K562 (cell line): ENCODE results near the gene CFAP92. TPM values are rescaled to one million over a fixed set of nuclear protein-coding genes. Genes with fewer than 3 reads are reported as not detected.
A peak's percentile ranks its signal among the peaks of the same experiment; 100 is the strongest.

ENCODE experiments used
- CXXC5 ChIP-seq: fragments of 250-450 bp; sonication (Bioruptor Pico); IDR thresholded peaks from 2 replicates; pipeline ENCODE4 v1.8.0; 2022; ENCODE audit warnings: inconsistent platforms, mild to moderate bottlenecking, moderate library complexity
- JUND ChIP-seq, 2 experiments: IDR thresholded peaks; 2 replicates in 1 of 2; 3 replicates in 1 of 2; pipeline ENCODE4 v1.6.1; 2011; ENCODE audit warnings: borderline replicate concordance in 2 of 2, low read depth in 2 of 2, low read length in 2 of 2, improper control_type of control experiment in 1 of 2, missing biosample characterization in 1 of 2, missing genetic modification characterization in 1 of 2, missing genetic modification reagents in 1 of 2
- KLF6 ChIP-seq: fragments of 250-450 bp; sonication (Bioruptor Pico); IDR thresholded peaks from 2 replicates; pipeline ENCODE4 v1.4.0; 2020; ENCODE audit warnings: mild to moderate bottlenecking, moderate library complexity, borderline replicate concordance
- SMARCA5 ChIP-seq: fragments of 450-650 bp; IDR thresholded peaks from 2 replicates; pipeline ENCODE4 v1.6.1; 2016
- ZNF766 ChIP-seq: fragments of 200-800 bp; sonication (Bioruptor generic); conservative IDR thresholded peaks from 2 replicates; pipeline ENCODE4 v1.6.1; 2016; ENCODE audit warnings: missing genetic modification characterization, missing compliant biosample characterization
- polyA plus RNA-seq, 8 experiments: library from polyadenylated mRNA; depleted of rRNA in 4 of 8; stranded (reverse) in 5 of 8; unstranded in 3 of 8; fragments of >200 nt; fragmentation: Nextera tagmentation in 2 of 8; fragmentation: Illumina TruSeq in 1 of 8; extraction: Ambion mirVana in 2 of 8; extraction: Trizol in 1 of 8; gene quantifications; 2 replicates each; pipeline versions ENCODE4 v1.2.1 to v1.2.3, GENCODE V29; 2011 to 2014; ENCODE audit warnings: inconsistent platforms in 1 of 8, missing spikeins in 1 of 8
- total RNA-seq, 7 experiments: library from RNA; depleted of rRNA in 6 of 7; stranded (reverse); fragments of >200 nt in 6 of 7; fragmentation: Illumina TruSeq in 2 of 7; extraction: Trizol in 2 of 7; gene quantifications; 2 replicates each; pipeline versions ENCODE4 v1.2.1 to v1.2.3, GENCODE V29; 2011 to 2021; ENCODE audit warnings: low replicate concordance in 1 of 7
- TF ChIP-seq, protein P1 (sequence below), 3 experiments: fragments of 200-800 bp in 1 of 3; fragments of 250-450 bp in 1 of 3; fragments of 450-650 bp in 1 of 3; sonication (Bioruptor Pico) in 1 of 3; sonication (Bioruptor generic) in 1 of 3; formaldehyde crosslinking in 1 of 3; IDR thresholded peaks; 2 replicates each; pipeline versions ENCODE4 v1.6.1 to v1.8.0; 2016 to 2022; ENCODE audit warnings: mild to moderate bottlenecking in 2 of 3, missing genetic modification characterization in 2 of 3, missing compliant biosample characterization in 1 of 3, moderate library complexity in 1 of 3
- TF ChIP-seq, protein P2 (sequence below), 2 experiments: fragments of 450-650 bp; formaldehyde crosslinking in 1 of 2; IDR thresholded peaks; 2 replicates each; pipeline versions ENCODE4 v1.4.0 to v1.6.1; 2014 to 2020; ENCODE audit warnings: mild to moderate bottlenecking in 2 of 2, borderline replicate concordance in 1 of 2, low read depth in 1 of 2
- TF ChIP-seq, protein P3 (sequence below): fragments of 450-650 bp; IDR thresholded peaks from 2 replicates; pipeline ENCODE4 v1.6.1; 2016
- TF ChIP-seq, protein P4 (sequence below): sonication (generic); formaldehyde crosslinking; IDR thresholded peaks from 2 replicates; pipeline ENCODE4 v1.5.0; 2020; ENCODE audit warnings: missing genetic modification reagents

CFAP92 gene
- total and polyA plus RNA-seq, 9 of the 15 experiments (the other 6 are each of a cell fraction or from before 2014, with no cell fraction given), result 0.06 to 0.62 (median 0.36) TPM

DNA sequence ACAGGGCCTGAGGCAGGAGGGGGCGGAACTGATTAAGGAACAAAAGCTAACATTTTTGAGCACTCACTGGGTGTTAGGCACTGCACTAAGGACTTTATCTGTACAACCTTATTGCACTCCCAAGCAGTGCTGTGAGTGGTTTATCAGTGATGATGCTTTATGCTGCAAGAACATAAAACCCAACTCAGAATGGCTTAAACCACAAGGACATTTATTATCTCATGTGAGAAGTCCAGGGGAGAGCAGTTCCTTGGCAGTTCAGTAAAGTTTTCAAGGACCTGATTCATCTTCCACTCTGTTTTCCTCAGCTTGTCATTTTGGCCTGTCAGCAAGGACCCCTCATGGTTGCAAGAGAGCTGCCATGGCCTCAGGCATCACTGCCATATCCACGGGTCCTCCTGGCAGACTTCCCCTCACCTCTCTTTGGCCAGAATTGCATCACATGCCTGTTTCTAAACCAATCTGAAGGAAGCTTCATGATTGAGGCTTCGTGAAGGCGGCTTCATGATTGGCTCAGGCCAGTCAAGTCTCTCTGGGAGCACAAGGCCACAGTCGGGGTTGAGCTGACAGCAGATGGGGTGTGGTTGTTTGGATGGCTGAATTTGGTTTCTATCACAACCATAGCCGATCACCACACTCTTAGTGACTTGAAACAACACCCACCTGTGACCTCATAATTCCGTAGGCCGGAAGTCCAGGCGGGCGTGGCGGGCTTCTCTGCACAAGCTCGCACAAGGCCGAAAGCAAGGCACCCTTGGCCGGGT lies 23.0 kb upstream of the CFAP92 start (continued):
- TF ChIP-seq, protein P1, sequence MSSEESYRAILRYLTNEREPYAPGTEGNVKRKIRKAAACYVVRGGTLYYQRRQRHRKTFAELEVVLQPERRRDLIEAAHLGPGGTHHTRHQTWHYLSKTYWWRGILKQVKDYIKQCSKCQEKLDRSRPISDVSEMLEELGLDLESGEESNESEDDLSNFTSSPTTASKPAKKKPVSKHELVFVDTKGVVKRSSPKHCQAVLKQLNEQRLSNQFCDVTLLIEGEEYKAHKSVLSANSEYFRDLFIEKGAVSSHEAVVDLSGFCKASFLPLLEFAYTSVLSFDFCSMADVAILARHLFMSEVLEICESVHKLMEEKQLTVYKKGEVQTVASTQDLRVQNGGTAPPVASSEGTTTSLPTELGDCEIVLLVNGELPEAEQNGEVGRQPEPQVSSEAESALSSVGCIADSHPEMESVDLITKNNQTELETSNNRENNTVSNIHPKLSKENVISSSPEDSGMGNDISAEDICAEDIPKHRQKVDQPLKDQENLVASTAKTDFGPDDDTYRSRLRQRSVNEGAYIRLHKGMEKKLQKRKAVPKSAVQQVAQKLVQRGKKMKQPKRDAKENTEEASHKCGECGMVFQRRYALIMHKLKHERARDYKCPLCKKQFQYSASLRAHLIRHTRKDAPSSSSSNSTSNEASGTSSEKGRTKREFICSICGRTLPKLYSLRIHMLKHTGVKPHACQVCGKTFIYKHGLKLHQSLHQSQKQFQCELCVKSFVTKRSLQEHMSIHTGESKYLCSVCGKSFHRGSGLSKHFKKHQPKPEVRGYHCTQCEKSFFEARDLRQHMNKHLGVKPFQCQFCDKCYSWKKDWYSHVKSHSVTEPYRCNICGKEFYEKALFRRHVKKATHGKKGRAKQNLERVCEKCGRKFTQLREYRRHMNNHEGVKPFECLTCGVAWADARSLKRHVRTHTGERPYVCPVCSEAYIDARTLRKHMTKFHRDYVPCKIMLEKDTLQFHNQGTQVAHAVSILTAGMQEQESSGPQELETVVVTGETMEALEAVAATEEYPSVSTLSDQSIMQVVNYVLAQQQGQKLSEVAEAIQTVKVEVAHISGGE (CRISPR knock-in tag; IDR thresholded peaks at IDR 0.05), result 0 out of 6 replicates have a peak, but pooled peaks of 1 of the 3 experiments have one; percentile 33
- peak; percentile 89 for TF ChIP-seq ZNF766
- TF ChIP-seq KLF6 (CRISPR knock-in tag), result no peak
- TF ChIP-seq, protein P2, sequence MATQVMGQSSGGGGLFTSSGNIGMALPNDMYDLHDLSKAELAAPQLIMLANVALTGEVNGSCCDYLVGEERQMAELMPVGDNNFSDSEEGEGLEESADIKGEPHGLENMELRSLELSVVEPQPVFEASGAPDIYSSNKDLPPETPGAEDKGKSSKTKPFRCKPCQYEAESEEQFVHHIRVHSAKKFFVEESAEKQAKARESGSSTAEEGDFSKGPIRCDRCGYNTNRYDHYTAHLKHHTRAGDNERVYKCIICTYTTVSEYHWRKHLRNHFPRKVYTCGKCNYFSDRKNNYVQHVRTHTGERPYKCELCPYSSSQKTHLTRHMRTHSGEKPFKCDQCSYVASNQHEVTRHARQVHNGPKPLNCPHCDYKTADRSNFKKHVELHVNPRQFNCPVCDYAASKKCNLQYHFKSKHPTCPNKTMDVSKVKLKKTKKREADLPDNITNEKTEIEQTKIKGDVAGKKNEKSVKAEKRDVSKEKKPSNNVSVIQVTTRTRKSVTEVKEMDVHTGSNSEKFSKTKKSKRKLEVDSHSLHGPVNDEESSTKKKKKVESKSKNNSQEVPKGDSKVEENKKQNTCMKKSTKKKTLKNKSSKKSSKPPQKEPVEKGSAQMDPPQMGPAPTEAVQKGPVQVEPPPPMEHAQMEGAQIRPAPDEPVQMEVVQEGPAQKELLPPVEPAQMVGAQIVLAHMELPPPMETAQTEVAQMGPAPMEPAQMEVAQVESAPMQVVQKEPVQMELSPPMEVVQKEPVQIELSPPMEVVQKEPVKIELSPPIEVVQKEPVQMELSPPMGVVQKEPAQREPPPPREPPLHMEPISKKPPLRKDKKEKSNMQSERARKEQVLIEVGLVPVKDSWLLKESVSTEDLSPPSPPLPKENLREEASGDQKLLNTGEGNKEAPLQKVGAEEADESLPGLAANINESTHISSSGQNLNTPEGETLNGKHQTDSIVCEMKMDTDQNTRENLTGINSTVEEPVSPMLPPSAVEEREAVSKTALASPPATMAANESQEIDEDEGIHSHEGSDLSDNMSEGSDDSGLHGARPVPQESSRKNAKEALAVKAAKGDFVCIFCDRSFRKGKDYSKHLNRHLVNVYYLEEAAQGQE (IDR thresholded peaks at IDR 0.05; ENCODE audit: borderline replicate concordance), result peak; percentile 18; the same call in 1 of the 2 replicates
- TF ChIP-seq, protein P2 (CRISPR knock-in tag; IDR thresholded peaks at IDR 0.05; ENCODE audit: low read depth), result no peak
- TF ChIP-seq, protein P3, sequence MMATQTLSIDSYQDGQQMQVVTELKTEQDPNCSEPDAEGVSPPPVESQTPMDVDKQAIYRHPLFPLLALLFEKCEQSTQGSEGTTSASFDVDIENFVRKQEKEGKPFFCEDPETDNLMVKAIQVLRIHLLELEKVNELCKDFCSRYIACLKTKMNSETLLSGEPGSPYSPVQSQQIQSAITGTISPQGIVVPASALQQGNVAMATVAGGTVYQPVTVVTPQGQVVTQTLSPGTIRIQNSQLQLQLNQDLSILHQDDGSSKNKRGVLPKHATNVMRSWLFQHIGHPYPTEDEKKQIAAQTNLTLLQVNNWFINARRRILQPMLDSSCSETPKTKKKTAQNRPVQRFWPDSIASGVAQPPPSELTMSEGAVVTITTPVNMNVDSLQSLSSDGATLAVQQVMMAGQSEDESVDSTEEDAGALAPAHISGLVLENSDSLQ, result peak; percentile 48; the same call in 1 of the 2 replicates
- peak; percentile 51; the same call in 1 of the 2 replicates for TF ChIP-seq JUND (IDR thresholded peaks at IDR 0.05; ENCODE audit: borderline replicate concordance, low read depth, low read length)
- TF ChIP-seq JUND (tag; IDR thresholded peaks at IDR 0.05; ENCODE audit: borderline replicate concordance, low read depth, low read length), result peak; percentile 40; the same call in 2 of the 3 replicates
- 0 out of 2 replicates have a peak, but pooled peaks have one; percentile 28 for TF ChIP-seq CXXC5 (CRISPR knock-in tag)
- TF ChIP-seq SMARCA5, result peak; percentile 86
- TF ChIP-seq, protein P4, sequence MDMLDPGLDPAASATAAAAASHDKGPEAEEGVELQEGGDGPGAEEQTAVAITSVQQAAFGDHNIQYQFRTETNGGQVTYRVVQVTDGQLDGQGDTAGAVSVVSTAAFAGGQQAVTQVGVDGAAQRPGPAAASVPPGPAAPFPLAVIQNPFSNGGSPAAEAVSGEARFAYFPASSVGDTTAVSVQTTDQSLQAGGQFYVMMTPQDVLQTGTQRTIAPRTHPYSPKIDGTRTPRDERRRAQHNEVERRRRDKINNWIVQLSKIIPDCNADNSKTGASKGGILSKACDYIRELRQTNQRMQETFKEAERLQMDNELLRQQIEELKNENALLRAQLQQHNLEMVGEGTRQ (CRISPR knock-in tag), result peak; percentile 85
